ENCODE measurements around the gene ATF3. TPM values are rescaled to one million over a fixed set of nuclear protein-coding genes. Genes with fewer than 3 reads are reported as not detected.

The ATF3 gene
- total and polyA plus RNA-seq, 2 of the 4 experiments (the other 2 are of a cell fraction): 9.9 to 12.3 TPM

DNA sequence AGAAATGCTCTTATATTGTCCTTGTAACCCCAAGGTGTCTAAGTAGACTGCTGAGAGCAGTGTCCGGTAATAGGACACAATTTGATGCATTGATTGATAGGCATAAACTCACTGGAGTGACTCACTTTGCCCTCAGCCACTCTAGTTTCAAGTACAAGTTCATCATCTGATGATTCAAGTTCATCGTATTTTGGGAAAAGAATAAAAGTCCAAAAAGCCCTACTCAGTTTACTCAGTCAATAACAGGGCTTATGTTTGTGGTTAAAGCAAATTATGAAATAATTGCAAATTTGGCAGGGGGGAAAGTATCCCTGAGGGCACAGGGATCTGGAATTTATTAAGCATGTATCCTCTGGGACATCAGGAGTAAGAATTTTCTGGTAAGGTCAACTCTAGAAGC lies 7.6 kb upstream of the ATF3 start:
- Histone ChIP-seq H3K56ac (ENCODE audit: extremely low read depth, insufficient read depth, low read length) (no peak overlapping the region), H2AK9ac (replicated peaks; ENCODE audit: low read depth, low read length, poor library complexity) (no peak overlapping the region), H2BK15ac (ENCODE audit: low read depth, low read length) (no peak overlapping the region), H3K4me3 (ENCODE audit: insufficient read depth, low read depth, low read length) (no peak overlapping the region), H4K5ac (ENCODE audit: low read depth, low read length) (no peak overlapping the region), H3K14ac (replicated peaks; ENCODE audit: low read depth, low read length) (no peak overlapping the region), H2AK5ac (ENCODE audit: low read depth, low read length) (no peak overlapping the region), H3K27ac (ENCODE audit: insufficient read depth, low read length) (no peak overlapping the region), H3K9me1 (ENCODE audit: insufficient read depth, low read length) (no peaks in the 10 kb centered on the region), H3K4ac (ENCODE audit: low read depth, low read length) (no peak overlapping the region), H3K18ac (ENCODE audit: low read depth, low read length) (no peak overlapping the region), H3K9ac (ENCODE audit: low read depth, low read length) (no peak overlapping the region), H2BK120ac (ENCODE audit: low read depth, low read length) (no peak overlapping the region), H4K20me1 (ENCODE audit: insufficient read depth, low read length) (no peaks in the 10 kb centered on the region), H3K23ac (ENCODE audit: low read depth, low read length) (no peak overlapping the region), H3K27me3 (ENCODE audit: control insufficient read depth, insufficient read depth, low read length) (peaks cover 42% of the 10 kb centered on the region), H4K91ac (ENCODE audit: insufficient read depth, low read depth, low read length) (no peak overlapping the region), H3K4me1 (ENCODE audit: control insufficient read depth, insufficient read depth, low read length) (peaks cover 5% of the 10 kb centered on the region; the same call in 1 of the 2 replicates), H3K36me3 (ENCODE audit: control insufficient read depth, insufficient read depth, low read length) (no peaks in the 10 kb centered on the region), H3K4me2 (ENCODE audit: low read depth, low read length) (no peak overlapping the region), H2BK20ac (ENCODE audit: low read depth, low read length) (no peak overlapping the region), H2BK5ac (ENCODE audit: low read depth, low read length, poor library complexity, severe bottlenecking) (no peak overlapping the region), H3K9me3 (ENCODE audit: control insufficient read depth, insufficient read depth, low read length) (no peaks in the 10 kb centered on the region; the same call in 1 of the 2 replicates), H2AFZ (replicated peaks; ENCODE audit: low read length, poor library complexity) (no peak overlapping the region), H3K79me1 (ENCODE audit: low read depth in 1 of 2, low read length in 2 of 2) (no peaks in the 10 kb centered on the region), H4K8ac (ENCODE audit: low read depth in 2 of 2, low read length in 2 of 2) (no peak overlapping the region)
- ChIA-PET POLR2A (ENCODE audit: unreplicated experiment) (no interaction called here), CTCF (no interaction called here)
- no peak for ATAC-seq (ENCODE audit: low read depth)
- intact Hi-C loops (cut with micrococcal nuclease): no loop called here
- in situ Hi-C loops (cut with MboI; ENCODE audit: low sequenced_read_pairs): no loop called here
- no peak for DNase-seq
- no TSS peak for BruUV-seq (replicated peaks)
- TF ChIP-seq NFE2L2 (IDR thresholded peaks at IDR 0.05; ENCODE audit: low read depth, low read length) (no peak), RCOR1 (IDR thresholded peaks at IDR 0.05; ENCODE audit: insufficient replicate concordance, low read length) (no peak), RAD21 (IDR thresholded peaks at IDR 0.05; ENCODE audit: low read length) (no peak), FOS (IDR thresholded peaks at IDR 0.05; ENCODE audit: low read depth, low read length) (no peak), MAFK (IDR thresholded peaks at IDR 0.05; ENCODE audit: low read depth, low read length) (no peak), POLR2A (IDR thresholded peaks at IDR 0.05; ENCODE audit: low read depth, low read length) (no peak), RFX5 (IDR thresholded peaks at IDR 0.05; ENCODE audit: low read depth, low read length) (no peak), CHD1 (IDR thresholded peaks at IDR 0.05; ENCODE audit: low read depth, low read length) (no peak), MAZ (IDR thresholded peaks at IDR 0.05; ENCODE audit: borderline replicate concordance, low read depth, low read length) (no peak)
- TF ChIP-seq, protein P1, sequence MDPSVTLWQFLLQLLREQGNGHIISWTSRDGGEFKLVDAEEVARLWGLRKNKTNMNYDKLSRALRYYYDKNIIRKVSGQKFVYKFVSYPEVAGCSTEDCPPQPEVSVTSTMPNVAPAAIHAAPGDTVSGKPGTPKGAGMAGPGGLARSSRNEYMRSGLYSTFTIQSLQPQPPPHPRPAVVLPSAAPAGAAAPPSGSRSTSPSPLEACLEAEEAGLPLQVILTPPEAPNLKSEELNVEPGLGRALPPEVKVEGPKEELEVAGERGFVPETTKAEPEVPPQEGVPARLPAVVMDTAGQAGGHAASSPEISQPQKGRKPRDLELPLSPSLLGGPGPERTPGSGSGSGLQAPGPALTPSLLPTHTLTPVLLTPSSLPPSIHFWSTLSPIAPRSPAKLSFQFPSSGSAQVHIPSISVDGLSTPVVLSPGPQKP (IDR thresholded peaks at IDR 0.05; ENCODE audit: borderline replicate concordance, low read depth, low read length): no peak
- TF ChIP-seq, protein P2, sequence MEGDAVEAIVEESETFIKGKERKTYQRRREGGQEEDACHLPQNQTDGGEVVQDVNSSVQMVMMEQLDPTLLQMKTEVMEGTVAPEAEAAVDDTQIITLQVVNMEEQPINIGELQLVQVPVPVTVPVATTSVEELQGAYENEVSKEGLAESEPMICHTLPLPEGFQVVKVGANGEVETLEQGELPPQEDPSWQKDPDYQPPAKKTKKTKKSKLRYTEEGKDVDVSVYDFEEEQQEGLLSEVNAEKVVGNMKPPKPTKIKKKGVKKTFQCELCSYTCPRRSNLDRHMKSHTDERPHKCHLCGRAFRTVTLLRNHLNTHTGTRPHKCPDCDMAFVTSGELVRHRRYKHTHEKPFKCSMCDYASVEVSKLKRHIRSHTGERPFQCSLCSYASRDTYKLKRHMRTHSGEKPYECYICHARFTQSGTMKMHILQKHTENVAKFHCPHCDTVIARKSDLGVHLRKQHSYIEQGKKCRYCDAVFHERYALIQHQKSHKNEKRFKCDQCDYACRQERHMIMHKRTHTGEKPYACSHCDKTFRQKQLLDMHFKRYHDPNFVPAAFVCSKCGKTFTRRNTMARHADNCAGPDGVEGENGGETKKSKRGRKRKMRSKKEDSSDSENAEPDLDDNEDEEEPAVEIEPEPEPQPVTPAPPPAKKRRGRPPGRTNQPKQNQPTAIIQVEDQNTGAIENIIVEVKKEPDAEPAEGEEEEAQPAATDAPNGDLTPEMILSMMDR (conservative IDR thresholded peaks at IDR 0.05; ENCODE audit: low read depth, low read length): no peak
- dilution Hi-C loops (cut with HindIII; ENCODE audit: low sequenced_read_pairs, unreplicated experiment): no loop called here
- no CpG with 5 or more reads among the region's 2 CpGs for WGBS, 2 experiments (ENCODE audit: extremely low coverage in 2 of 2, insufficient read length in 1 of 2)
